HEK293 (cell line): Measurements from ENCODE around the gene LRRFIP1.

Experiments
- CTCF ChIA-PET: fragments of 350-600 bp; formaldehyde crosslinking; extraction: SDS; loops from one replicate; lab custom pipeline; 2021; ENCODE audit warnings: antibody characterized with exemption; lab: Yijun Ruan, JAX
- POLR2A ChIA-PET: fragments of 300-600 bp; formaldehyde crosslinking; extraction: SDS; loops from one replicate; lab custom pipeline; 2020; ENCODE audit warnings: antibody characterized with exemption, inconsistent platforms; lab: Yijun Ruan, JAX
- H3K27ac ChIP-seq: fragments of 200-500 bp; sonication (Bioruptor generic); 2 replicates; pipeline ENCODE4 v1.5.1; 2014; ENCODE audit warnings: low read depth, low read length, control low read depth, inconsistent platforms; ENCODE audit errors: extremely low read depth
- H3K36me3 ChIP-seq, 2 experiments: fragments of 200-500 bp in 1 of 2; sonication (Bioruptor generic) in 1 of 2; 1 replicate in 1 of 2; 2 replicates in 1 of 2; pipeline ENCODE4 v1.5.1; 2014 to 2017; ENCODE audit warnings: inconsistent platforms in 2 of 2, low read length in 2 of 2; ENCODE audit not compliant: control insufficient read depth in 2 of 2, insufficient read depth in 1 of 2
- H3K4me1 ChIP-seq: fragments of 200-500 bp; sonication (Bioruptor generic); 2 replicates; pipeline ENCODE4 v1.5.1; 2014; ENCODE audit warnings: mild to moderate bottlenecking, low read length, inconsistent platforms; ENCODE audit not compliant: control insufficient read depth, insufficient read depth
- H3K4me3 ChIP-seq: 2 replicates; pipeline ENCODE4 v1.5.1; 2011; ENCODE audit warnings: low read depth, mild to moderate bottlenecking, control low read depth, low read length, moderate library complexity
- H3K9me3 ChIP-seq: fragments of 200-500 bp; sonication (Bioruptor generic); 2 replicates; pipeline ENCODE4 v1.5.1; 2014; ENCODE audit warnings: low read depth, low read length, inconsistent platforms; ENCODE audit not compliant: control insufficient read depth, insufficient read depth
- FEZF1 ChIP-seq: fragments of 450-650 bp; formaldehyde crosslinking; IDR thresholded peaks from 2 replicates; pipeline ENCODE4 v1.5.1; 2016; ENCODE audit warnings: missing biosample characterization, missing genetic modification characterization
- GLI2 ChIP-seq: fragments of 450-650 bp; formaldehyde crosslinking; IDR thresholded peaks from 2 replicates; pipeline ENCODE4; 2017; ENCODE audit warnings: missing biosample characterization, missing genetic modification characterization, low read depth, borderline replicate concordance
- IKZF3 ChIP-seq: fragments of 450-650 bp; IDR thresholded peaks from 2 replicates; pipeline ENCODE4 v1.5.0; 2018; ENCODE audit warnings: missing biosample characterization, mild to moderate bottlenecking, missing genetic modification characterization, moderate library complexity
- KLF1 ChIP-seq: fragments of 450-650 bp; formaldehyde crosslinking; IDR thresholded peaks from 2 replicates; pipeline ENCODE4 v1.5.1; 2016; ENCODE audit warnings: missing biosample characterization, missing genetic modification characterization
- REPIN1 ChIP-seq: fragments of 450-650 bp; formaldehyde crosslinking; IDR thresholded peaks from 2 replicates; pipeline ENCODE4 v1.5.1; 2017; ENCODE audit warnings: missing biosample characterization, missing genetic modification characterization, low read depth
- YY2 ChIP-seq: fragments of 450-650 bp; formaldehyde crosslinking; IDR thresholded peaks from 2 replicates; pipeline ENCODE4 v1.5.1; 2016; ENCODE audit warnings: missing biosample characterization, missing genetic modification characterization
- ZNF23 ChIP-seq: fragments of 450-650 bp; formaldehyde crosslinking; IDR thresholded peaks from 2 replicates; pipeline ENCODE4 v1.5.1; 2016; ENCODE audit warnings: missing biosample characterization, missing genetic modification characterization, borderline replicate concordance
- ZNF341 ChIP-seq: fragments of 450-650 bp; formaldehyde crosslinking; IDR thresholded peaks from 2 replicates; pipeline ENCODE4; 2016; ENCODE audit warnings: low read depth, missing biosample characterization, missing genetic modification characterization
- ZNF423 ChIP-seq: fragments of 450-650 bp; formaldehyde crosslinking; IDR thresholded peaks from 2 replicates; pipeline ENCODE4 v1.5.1; 2016; ENCODE audit warnings: missing biosample characterization, missing genetic modification characterization
- ZNF560 ChIP-seq: fragments of 450-650 bp; formaldehyde crosslinking; IDR thresholded peaks from 2 replicates; pipeline ENCODE4 v1.5.1; 2017; ENCODE audit warnings: missing biosample characterization, missing genetic modification characterization, borderline replicate concordance
- ZNF747 ChIP-seq: fragments of 450-650 bp; formaldehyde crosslinking; IDR thresholded peaks from 2 replicates; pipeline ENCODE4 v1.5.1; 2016; ENCODE audit warnings: missing biosample characterization, missing genetic modification characterization
- ZNF785 ChIP-seq: fragments of 450-650 bp; formaldehyde crosslinking; IDR thresholded peaks from 2 replicates; pipeline ENCODE4 v1.5.1; 2016; ENCODE audit warnings: missing biosample characterization, missing genetic modification characterization
- ZNF792 ChIP-seq: fragments of 450-650 bp; formaldehyde crosslinking; IDR thresholded peaks from 2 replicates; pipeline ENCODE4 v1.5.1; 2016; ENCODE audit warnings: missing biosample characterization, missing genetic modification characterization
- TF ChIP-seq, protein P1 (sequence below): fragments of 450-650 bp; formaldehyde crosslinking; IDR thresholded peaks from 2 replicates; pipeline ENCODE4 v1.5.1; 2016; ENCODE audit warnings: missing biosample characterization, missing genetic modification characterization
- TF ChIP-seq, protein P2 (sequence below): fragments of 450-650 bp; formaldehyde crosslinking; IDR thresholded peaks from 2 replicates; pipeline ENCODE4 v1.5.1; 2016; ENCODE audit warnings: missing biosample characterization, missing genetic modification characterization

The LRRFIP1 gene

DNA sequence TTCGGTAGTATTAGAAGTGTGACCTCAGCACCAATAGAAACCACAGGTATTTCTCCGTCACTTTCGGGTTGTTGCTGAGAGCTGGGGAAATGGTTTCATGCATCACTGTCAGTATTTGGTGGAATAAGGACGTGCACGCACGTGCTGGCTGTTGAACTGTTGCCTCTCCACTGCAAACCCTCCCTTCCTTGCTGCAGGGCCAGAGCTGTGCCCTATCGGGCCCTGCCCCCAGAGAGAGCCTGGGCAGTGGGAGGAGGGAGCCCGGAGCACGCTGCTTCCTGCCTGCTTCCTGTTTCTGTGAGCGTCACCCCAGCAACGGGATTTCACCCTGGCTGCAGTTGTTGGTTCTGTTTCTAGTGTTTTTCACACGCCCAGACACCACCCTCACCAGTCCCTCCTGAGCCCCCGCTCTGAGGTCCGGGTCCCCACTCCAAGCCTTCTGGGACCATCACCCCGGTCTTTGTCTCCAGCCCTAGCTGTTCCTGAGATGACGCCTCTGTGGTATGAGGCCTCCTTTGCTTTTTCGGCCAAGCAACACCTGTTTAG is 47.4 kb downstream of the LRRFIP1 start:
- TF ChIP-seq ZNF341 (tag by site-specific recombination) (peak; percentile 75), KLF1 (tag by site-specific recombination) (no peak)
- TF ChIP-seq, all 188 proteins: peak for 1
- H3K27ac ChIP-seq, result no peak overlapping the region
- H3K4me3 ChIP-seq, result no peak overlapping the region
- peaks cover 0 to 2% of the 10 kb centered on the region in 2 experiments; a peak in 1 of 3 replicates for H3K36me3 ChIP-seq
- POLR2A ChIA-PET, result no interaction called here
- CTCF ChIA-PET, result interaction anchor here (1.0 to 6.8 kb wide), 10 partner anchors 9 to 71 kb away, joined by 3 to 110 read pairs (median 4); no protein-coding TSS in a partner anchor
- peaks cover 6% of the 10 kb centered on the region for H3K4me1 ChIP-seq
- H3K9me3 ChIP-seq, result no peaks in the 10 kb centered on the region

DNA sequence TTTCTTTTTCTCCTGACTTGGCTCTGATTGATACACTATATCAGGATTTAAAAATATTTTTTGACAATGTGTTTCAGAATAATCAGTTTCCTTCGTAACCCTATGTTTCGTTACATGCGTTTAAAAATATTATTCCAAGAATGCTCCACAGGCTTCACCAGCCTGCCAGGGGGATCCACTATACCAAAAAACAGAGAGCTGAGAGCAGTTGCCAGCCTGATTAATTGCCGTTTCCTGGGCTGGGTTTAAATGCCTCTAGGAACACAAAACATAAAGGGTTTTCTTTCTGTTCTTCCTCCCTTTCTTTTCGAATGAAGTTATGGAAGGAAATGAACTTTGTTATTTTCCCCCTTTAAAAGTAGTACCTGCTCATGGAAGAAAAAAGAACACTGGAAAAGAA is 47.9 kb downstream of the LRRFIP1 start:
- H3K9me3 ChIP-seq, result no peaks in the 10 kb centered on the region
- CTCF ChIA-PET, result interaction anchor here (1.4 to 1.7 kb wide), 4 partner anchors 8 to 70 kb away, joined by 3 to 5 read pairs (median 4); no protein-coding TSS in a partner anchor
- TF ChIP-seq ZNF423 (tag by site-specific recombination), result no peak
- no peak for TF ChIP-seq IKZF3 (tag by site-specific recombination)
- TF ChIP-seq ZNF785 (tag by site-specific recombination), result no peak
- TF ChIP-seq FEZF1 (tag by site-specific recombination), result no peak
- TF ChIP-seq GLI2 (tag by site-specific recombination), result no peak
- no peak for TF ChIP-seq ZNF560 (tag by site-specific recombination)
- TF ChIP-seq ZNF23 (tag by site-specific recombination), result no peak
- TF ChIP-seq ZNF792 (tag by site-specific recombination), result no peak
- TF ChIP-seq YY2 (tag by site-specific recombination), result no peak
- H3K36me3 ChIP-seq, result peaks cover 0 to 2% of the 10 kb centered on the region in 2 experiments; a peak in 1 of 3 replicates
- H3K27ac ChIP-seq, result no peak overlapping the region
- peaks cover 6% of the 10 kb centered on the region for H3K4me1 ChIP-seq
- POLR2A ChIA-PET, result no interaction called here
- H3K4me3 ChIP-seq, result no peak overlapping the region

DNA sequence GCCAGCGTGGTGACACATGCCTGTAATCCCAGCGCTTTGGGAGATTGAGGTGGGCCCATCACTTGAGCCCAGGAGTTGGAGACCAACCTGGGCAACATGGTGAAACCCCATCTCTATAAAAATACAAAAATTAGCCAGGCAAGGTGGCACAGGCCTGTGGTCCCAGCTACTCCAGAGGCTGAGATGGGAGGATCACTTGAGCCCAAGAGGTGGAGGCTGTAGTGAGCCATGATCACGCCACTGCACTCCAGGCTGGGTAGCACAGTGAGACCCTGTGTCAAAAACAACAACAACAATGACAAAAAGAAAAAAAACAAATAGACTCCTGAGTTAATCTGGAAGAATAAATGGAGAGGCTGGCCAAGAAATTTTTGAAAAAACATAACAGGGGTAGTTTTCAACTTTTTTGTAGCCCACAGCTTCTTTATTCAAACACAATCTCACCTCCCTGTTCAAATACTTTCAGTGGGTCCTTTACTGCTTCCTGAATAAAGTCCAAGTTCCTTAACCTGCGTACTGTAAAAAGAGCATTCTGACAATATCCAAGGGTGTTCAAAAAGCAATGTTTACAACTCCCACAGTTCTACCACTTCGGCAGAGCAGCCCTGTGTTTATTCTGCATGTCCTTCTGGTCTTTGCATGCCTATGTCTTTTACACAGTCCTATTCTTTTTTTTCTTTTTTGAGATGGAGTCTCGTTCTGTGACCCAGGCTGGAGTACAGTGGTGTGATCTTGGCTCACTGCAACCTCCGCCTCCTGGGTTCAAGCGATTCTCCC is 53.5 kb downstream of the LRRFIP1 start:
- POLR2A ChIA-PET, result no interaction called here
- peaks cover 0 to 14% of the 10 kb centered on the region in 2 experiments; a peak in 2 of 3 replicates for H3K36me3 ChIP-seq
- H3K9me3 ChIP-seq, result no peaks in the 10 kb centered on the region
- no peak overlapping the region for H3K27ac ChIP-seq
- no peaks in the 10 kb centered on the region for H3K4me1 ChIP-seq
- H3K4me3 ChIP-seq, result no peak overlapping the region
- CTCF ChIA-PET, result interaction anchor here (1.7 kb wide), 1 partner anchor 7 kb away, joined by 6 read pairs; no protein-coding TSS in a partner anchor
- TF ChIP-seq ZNF747 (no peak), REPIN1 (tag by site-specific recombination) (no peak)
- TF ChIP-seq, protein P1, sequence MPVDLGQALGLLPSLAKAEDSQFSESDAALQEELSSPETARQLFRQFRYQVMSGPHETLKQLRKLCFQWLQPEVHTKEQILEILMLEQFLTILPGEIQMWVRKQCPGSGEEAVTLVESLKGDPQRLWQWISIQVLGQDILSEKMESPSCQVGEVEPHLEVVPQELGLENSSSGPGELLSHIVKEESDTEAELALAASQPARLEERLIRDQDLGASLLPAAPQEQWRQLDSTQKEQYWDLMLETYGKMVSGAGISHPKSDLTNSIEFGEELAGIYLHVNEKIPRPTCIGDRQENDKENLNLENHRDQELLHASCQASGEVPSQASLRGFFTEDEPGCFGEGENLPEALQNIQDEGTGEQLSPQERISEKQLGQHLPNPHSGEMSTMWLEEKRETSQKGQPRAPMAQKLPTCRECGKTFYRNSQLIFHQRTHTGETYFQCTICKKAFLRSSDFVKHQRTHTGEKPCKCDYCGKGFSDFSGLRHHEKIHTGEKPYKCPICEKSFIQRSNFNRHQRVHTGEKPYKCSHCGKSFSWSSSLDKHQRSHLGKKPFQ, result no peak
- TF ChIP-seq, protein P2, sequence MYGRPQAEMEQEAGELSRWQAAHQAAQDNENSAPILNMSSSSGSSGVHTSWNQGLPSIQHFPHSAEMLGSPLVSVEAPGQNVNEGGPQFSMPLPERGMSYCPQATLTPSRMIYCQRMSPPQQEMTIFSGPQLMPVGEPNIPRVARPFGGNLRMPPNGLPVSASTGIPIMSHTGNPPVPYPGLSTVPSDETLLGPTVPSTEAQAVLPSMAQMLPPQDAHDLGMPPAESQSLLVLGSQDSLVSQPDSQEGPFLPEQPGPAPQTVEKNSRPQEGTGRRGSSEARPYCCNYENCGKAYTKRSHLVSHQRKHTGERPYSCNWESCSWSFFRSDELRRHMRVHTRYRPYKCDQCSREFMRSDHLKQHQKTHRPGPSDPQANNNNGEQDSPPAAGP (tag by site-specific recombination), result no peak
